Endodermal cell (in vitro differentiated cells): ENCODE data around the gene GNL2. TPM values are rescaled to one million over a fixed set of nuclear protein-coding genes. Genes with fewer than 3 reads are reported as not detected.

Experiments
- DNase-seq: peaks from one replicate; pipeline ENCODE4 v3.0.0-alpha.2; 2017
- H3K27ac ChIP-seq: 2 replicates; pipeline ENCODE4 v1.5.1; 2013; ENCODE audit warnings: mild to moderate bottlenecking, low read depth, low read length, moderate library complexity
- H3K27me3 ChIP-seq: 2 replicates; pipeline ENCODE4 v1.6.1; 2013; ENCODE audit warnings: mild to moderate bottlenecking, low read length, moderate library complexity; ENCODE audit not compliant: insufficient read depth, control insufficient read depth, poor library complexity, severe bottlenecking
- H3K36me3 ChIP-seq: 2 replicates; pipeline ENCODE4 v1.7.0; 2013; ENCODE audit warnings: mild to moderate bottlenecking, low read length, moderate library complexity; ENCODE audit not compliant: control insufficient read depth, insufficient read depth
- H3K4me1 ChIP-seq: one replicate; pipeline ENCODE4 v1.7.0; 2013; ENCODE audit warnings: low read length; ENCODE audit not compliant: control insufficient read depth, insufficient read depth
- H3K4me3 ChIP-seq: 2 replicates; pipeline ENCODE4 v1.5.1; 2013; ENCODE audit warnings: mild to moderate bottlenecking, low read length, moderate library complexity
- H3K9ac ChIP-seq: 2 replicates; pipeline ENCODE4 v1.6.1; 2013; ENCODE audit warnings: mild to moderate bottlenecking, low read length, moderate library complexity; ENCODE audit not compliant: poor library complexity, severe bottlenecking; ENCODE audit errors: extremely low read depth
- H3K9me3 ChIP-seq: 2 replicates; pipeline ENCODE4 v1.6.1; 2013; ENCODE audit warnings: mild to moderate bottlenecking, low read length, moderate library complexity; ENCODE audit not compliant: control insufficient read depth
- H3K27ac Mint-ChIP-seq: 2 replicates; pipeline ENCODE4 v1.8.0; 2020; ENCODE audit warnings: mixed read lengths
- H3K27me3 Mint-ChIP-seq: 2 replicates; pipeline ENCODE4 v1.8.0; 2021; ENCODE audit warnings: mild to moderate bottlenecking, mixed read lengths; ENCODE audit not compliant: insufficient read depth
- H3K36me3 Mint-ChIP-seq: 2 replicates; pipeline ENCODE4 v1.8.0; 2020; ENCODE audit warnings: low read depth, mixed read lengths
- H3K4me1 Mint-ChIP-seq: 2 replicates; pipeline ENCODE4 v1.8.0; 2020; ENCODE audit warnings: mixed read lengths
- H3K4me3 Mint-ChIP-seq: 2 replicates; pipeline ENCODE4 v1.8.0; 2020; ENCODE audit warnings: mild to moderate bottlenecking, moderate library complexity, mixed read lengths
- H3K9me3 Mint-ChIP-seq: 2 replicates; pipeline ENCODE4 v1.8.0; 2020; ENCODE audit warnings: mild to moderate bottlenecking, mixed read lengths
- CTCF ChIP-seq: fragments of 200-600 bp; sonication (generic); conservative IDR thresholded peaks from 2 replicates; pipeline ENCODE4 v1.5.0; 2021; ENCODE audit warnings: antibody characterized with exemption, mild to moderate bottlenecking
- WGBS, 2 experiments: methylation state at CpG; one replicate each; pipeline versions ENCODE4 v1.1.5 to v1.1.7; 2013; ENCODE audit warnings: missing lambda C conversion rate in 2 of 2, mixed read lengths in 1 of 2; ENCODE audit not compliant: insufficient coverage in 1 of 2, insufficient read length in 1 of 2; 5-methylcytosine and 5-hydroxymethylcytosine counted together
- total RNA-seq, 2 donors: library from RNA; stranded (reverse); fragmentation: NEBNext Ultra II Directional in 1 of 2; extraction: Animal tissue kit (Norgen Biotek cat#: 25700) in 1 of 2; gene quantifications; 2 replicates in 1 of 2; 3 replicates in 1 of 2; pipeline ENCODE4 v1.2.1, GENCODE V29; 2021

The GNL2 gene
- total RNA-seq, 2 donors from 2014 or later = 70.7 to 80.9 TPM

- WGBS, 2 experiments = 91 to 95% methylated on average over 4 to 7 of the region's 7 CpGs
- Mint-ChIP-seq H3K27ac (no peak overlapping the region), H3K4me3 (no peak overlapping the region), H3K9me3 (no peaks in the 10 kb centered on the region), H3K36me3 (peaks cover 80% of the 10 kb centered on the region), H3K4me1 (no peaks in the 10 kb centered on the region), H3K27me3 (no peaks in the 10 kb centered on the region)
- no peak for DNase-seq
- TF ChIP-seq CTCF = no peak
- no peak overlapping the region for H3K9ac ChIP-seq
- H3K27ac ChIP-seq = no peak overlapping the region
- H3K27me3 ChIP-seq = no peaks in the 10 kb centered on the region
- H3K9me3 ChIP-seq = no peaks in the 10 kb centered on the region
- H3K4me3 ChIP-seq = no peak overlapping the region
- no peaks in the 10 kb centered on the region for H3K4me1 ChIP-seq
- H3K36me3 ChIP-seq = peaks cover 88% of the 10 kb centered on the region
Observed at GRCh38 chr1:37574834-37575480, 20.8 kb downstream of the GNL2 start.

- TF ChIP-seq CTCF = no peak
Observed at GRCh38 chr1:37570528-37571334, 25.0 kb downstream of the GNL2 start.

GRCh38 chr1:37567023-37567422 is 28.7 kb downstream of the GNL2 start:
- WGBS, 2 experiments = 94 to 100% methylated on average over 3 of the region's 3 CpGs
- Mint-ChIP-seq H3K27ac (no peak overlapping the region), H3K4me3 (no peak overlapping the region), H3K4me1 (no peaks in the 10 kb centered on the region), H3K9me3 (no peaks in the 10 kb centered on the region), H3K36me3 (peaks cover 63% of the 10 kb centered on the region), H3K27me3 (no peaks in the 10 kb centered on the region)
- Histone ChIP-seq H3K27ac (no peak overlapping the region), H3K9me3 (no peaks in the 10 kb centered on the region), H3K27me3 (no peaks in the 10 kb centered on the region), H3K9ac (no peak overlapping the region), H3K4me1 (no peaks in the 10 kb centered on the region), H3K36me3 (peaks cover 79% of the 10 kb centered on the region), H3K4me3 (no peak overlapping the region)
- TF ChIP-seq CTCF = no peak
- DNase-seq = no peak

More at GRCh38 chr1:37570528-37571334, 25.0 kb downstream of the GNL2 start:
- Mint-ChIP-seq H3K4me3 (no peak overlapping the region), H3K9me3 (no peaks in the 10 kb centered on the region), H3K27me3 (no peaks in the 10 kb centered on the region), H3K36me3 (peaks cover 84% of the 10 kb centered on the region), H3K27ac (no peak overlapping the region), H3K4me1 (no peaks in the 10 kb centered on the region)
- DNase-seq = no peak
- Histone ChIP-seq H3K27ac (no peak overlapping the region), H3K4me3 (no peak overlapping the region), H3K9me3 (no peaks in the 10 kb centered on the region), H3K27me3 (no peaks in the 10 kb centered on the region), H3K4me1 (no peaks in the 10 kb centered on the region), H3K9ac (no peak overlapping the region), H3K36me3 (peaks cover 96% of the 10 kb centered on the region)
- 99% methylated on average over 3 of the region's 3 CpGs; no CpG with 5 or more reads in 1 of the 2 experiments for WGBS, 2 experiments
